ENCODE results near the gene TRANK1.

Gene TRANK1

GRCh38 chr3:36803091-36803791 lies 141.6 kb downstream of the TRANK1 start:
- no peak for DNase-seq (ENCODE audit: low read depth, low spot score)

GRCh38 chr3:36800533-36801116 lies 144.2 kb downstream of the TRANK1 start:
- no peak for DNase-seq (ENCODE audit: low read depth, low spot score)

- DNase-seq (ENCODE audit: low read depth, low spot score), result no peak
Observed at GRCh38 chr3:36796881-36797280, 148.0 kb downstream of the TRANK1 start.

- no peak for DNase-seq (ENCODE audit: low read depth, low spot score)
Observed at GRCh38 chr3:36796161-36796560, 148.7 kb downstream of the TRANK1 start.

- no peak for DNase-seq (ENCODE audit: low read depth, low spot score)
Observed at GRCh38 chr3:36795622-36796021, 149.2 kb downstream of the TRANK1 start.

GRCh38 chr3:36792342-36792741 lies 152.5 kb downstream of the TRANK1 start:
- DNase-seq (ENCODE audit: low read depth, low spot score), result no peak

GRCh38 chr3:36790765-36791164 lies 154.1 kb downstream of the TRANK1 start:
- DNase-seq (ENCODE audit: low read depth, low spot score), result no peak

- no peak for DNase-seq (ENCODE audit: low read depth, low spot score)
Observed at GRCh38 chr3:36786921-36787890, 157.6 kb downstream of the TRANK1 start.

- DNase-seq (ENCODE audit: low read depth, low spot score), result no peak
Observed at GRCh38 chr3:36784138-36784635, 160.7 kb downstream of the TRANK1 start.

GRCh38 chr3:36777424-36778218 lies 167.2 kb downstream of the TRANK1 start:
- DNase-seq (ENCODE audit: low read depth, low spot score), result no peak
